Measurements from ENCODE around the gene ERMARD. TPM values are rescaled to one million over a fixed set of nuclear protein-coding genes. Genes with fewer than 3 reads are reported as not detected.

The ERMARD gene
- total and polyA plus RNA-seq, 2 experiments from 2014 or later: 20.9 to 21.2 TPM

DNA sequence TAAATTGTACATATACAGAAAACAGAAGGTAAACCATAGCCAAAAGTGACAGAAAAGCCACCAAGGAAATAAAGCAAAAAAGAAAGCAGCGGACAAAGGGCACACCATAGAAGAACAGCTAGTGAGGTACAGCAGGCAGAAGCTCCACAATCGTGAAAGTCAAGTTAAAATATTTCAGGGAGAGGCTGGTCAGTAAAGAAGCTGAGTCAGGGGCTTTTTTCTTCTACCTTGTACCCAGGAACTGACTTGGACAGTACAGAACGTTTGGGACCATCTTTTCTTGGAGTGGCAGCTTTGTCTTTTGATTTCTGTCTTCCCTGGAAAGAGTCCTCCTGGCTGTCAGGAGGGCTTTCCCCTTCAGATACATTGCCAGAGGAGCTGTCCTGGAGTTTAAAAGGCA, 41.4 kb upstream of the ERMARD start:
- Histone ChIP-seq H3K4me1 (ENCODE audit: low read depth) (peaks cover 7% of the 10 kb centered on the region), H3K4me3 (no peak overlapping the region), H3K27ac (no peak overlapping the region), H3K27me3 (no peaks in the 10 kb centered on the region), H3K36me3 (peaks cover 61% of the 10 kb centered on the region), H3K9me3 (ENCODE audit: low read depth) (no peaks in the 10 kb centered on the region)
- DNase-seq (ENCODE audit: low read depth in 1 of 2, low spot score in 1 of 2): no peak
- TF ChIP-seq, protein P1, sequence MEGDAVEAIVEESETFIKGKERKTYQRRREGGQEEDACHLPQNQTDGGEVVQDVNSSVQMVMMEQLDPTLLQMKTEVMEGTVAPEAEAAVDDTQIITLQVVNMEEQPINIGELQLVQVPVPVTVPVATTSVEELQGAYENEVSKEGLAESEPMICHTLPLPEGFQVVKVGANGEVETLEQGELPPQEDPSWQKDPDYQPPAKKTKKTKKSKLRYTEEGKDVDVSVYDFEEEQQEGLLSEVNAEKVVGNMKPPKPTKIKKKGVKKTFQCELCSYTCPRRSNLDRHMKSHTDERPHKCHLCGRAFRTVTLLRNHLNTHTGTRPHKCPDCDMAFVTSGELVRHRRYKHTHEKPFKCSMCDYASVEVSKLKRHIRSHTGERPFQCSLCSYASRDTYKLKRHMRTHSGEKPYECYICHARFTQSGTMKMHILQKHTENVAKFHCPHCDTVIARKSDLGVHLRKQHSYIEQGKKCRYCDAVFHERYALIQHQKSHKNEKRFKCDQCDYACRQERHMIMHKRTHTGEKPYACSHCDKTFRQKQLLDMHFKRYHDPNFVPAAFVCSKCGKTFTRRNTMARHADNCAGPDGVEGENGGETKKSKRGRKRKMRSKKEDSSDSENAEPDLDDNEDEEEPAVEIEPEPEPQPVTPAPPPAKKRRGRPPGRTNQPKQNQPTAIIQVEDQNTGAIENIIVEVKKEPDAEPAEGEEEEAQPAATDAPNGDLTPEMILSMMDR (IDR thresholded peaks at IDR 0.05; ENCODE audit: low read depth, low read length): no peak

DNA sequence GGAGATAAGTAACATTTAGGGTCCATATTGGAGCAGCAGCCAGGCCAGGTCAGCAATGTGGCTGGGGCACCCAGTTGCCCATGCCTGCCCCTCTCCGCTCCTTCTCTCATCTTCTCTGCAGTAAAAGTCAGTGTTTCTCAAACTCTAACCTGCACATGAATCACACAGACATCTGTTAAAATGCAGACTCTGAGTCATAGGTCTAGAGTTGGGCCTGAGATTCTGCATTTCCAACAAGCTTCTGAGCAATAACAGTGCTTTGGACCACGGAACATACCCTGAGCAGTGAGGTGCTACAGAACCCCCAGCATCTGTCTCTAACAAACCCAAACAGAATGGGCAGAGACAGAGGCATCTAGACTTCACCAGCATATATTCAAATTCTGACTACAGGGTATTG, 37.2 kb upstream of the ERMARD start:
- Histone ChIP-seq H3K4me3 (no peak overlapping the region), H3K27me3 (no peaks in the 10 kb centered on the region), H3K27ac (no peak overlapping the region), H3K4me1 (ENCODE audit: low read depth) (no peaks in the 10 kb centered on the region), H3K36me3 (peaks cover 75% of the 10 kb centered on the region), H3K9me3 (ENCODE audit: low read depth) (no peaks in the 10 kb centered on the region)
- DNase-seq (ENCODE audit: low read depth in 1 of 2, low spot score in 1 of 2): no peak
- TF ChIP-seq, protein P1 (IDR thresholded peaks at IDR 0.05; ENCODE audit: low read depth, low read length): no peak

DNA sequence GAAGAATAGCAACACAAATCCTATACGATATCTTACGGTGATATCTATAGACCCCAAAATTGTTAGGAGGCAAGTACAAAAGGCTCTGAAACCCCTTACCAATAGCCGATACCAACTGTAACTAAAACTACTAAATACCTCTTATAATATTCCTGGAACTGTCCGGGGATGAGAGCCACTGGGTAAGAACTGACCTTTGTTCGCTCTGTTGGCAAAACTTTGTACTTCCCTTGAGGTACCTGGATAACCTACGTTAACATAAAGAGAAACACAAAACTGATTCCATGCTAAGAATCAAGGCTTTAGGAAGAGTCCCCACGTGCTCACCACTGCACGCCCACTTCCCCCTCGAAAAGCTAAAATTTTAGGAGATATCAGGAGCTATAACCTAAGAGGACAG, 36.8 kb upstream of the ERMARD start:
- TF ChIP-seq, protein P1 (IDR thresholded peaks at IDR 0.05; ENCODE audit: low read depth, low read length): no peak
- no peak overlapping the region for H3K27ac ChIP-seq
- DNase-seq (ENCODE audit: low read depth in 1 of 2, low spot score in 1 of 2): no peak
- peaks cover 73% of the 10 kb centered on the region for H3K36me3 ChIP-seq
- no peaks in the 10 kb centered on the region for H3K27me3 ChIP-seq
- H3K4me3 ChIP-seq: no peak overlapping the region
- no peaks in the 10 kb centered on the region for H3K4me1 ChIP-seq (ENCODE audit: low read depth)
- no peaks in the 10 kb centered on the region for H3K9me3 ChIP-seq (ENCODE audit: low read depth)

DNA sequence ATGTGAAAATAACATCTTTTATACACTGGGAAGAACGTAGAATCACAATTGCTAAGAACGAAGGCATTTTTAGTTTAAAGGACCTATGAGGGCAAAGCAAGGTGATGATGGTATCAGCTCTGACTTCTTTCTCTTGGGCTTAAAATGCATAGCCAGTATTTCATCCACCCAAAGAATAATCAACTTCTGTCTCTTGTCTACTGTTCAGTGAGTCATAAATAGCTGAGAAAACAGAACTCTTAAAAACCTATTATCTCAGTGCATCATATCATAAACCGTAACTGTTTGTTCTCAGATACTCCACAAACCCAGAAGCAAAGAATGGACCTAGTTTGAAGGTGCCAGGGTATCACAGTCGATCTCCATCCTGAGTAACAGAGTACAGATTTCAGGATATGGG, 32.3 kb upstream of the ERMARD start:
- Histone ChIP-seq H3K36me3 (peaks cover 34% of the 10 kb centered on the region), H3K4me3 (no peak overlapping the region), H3K9me3 (ENCODE audit: low read depth) (no peaks in the 10 kb centered on the region), H3K27ac (no peak overlapping the region), H3K27me3 (no peaks in the 10 kb centered on the region), H3K4me1 (ENCODE audit: low read depth) (peaks cover 15% of the 10 kb centered on the region)
- TF ChIP-seq, protein P1 (IDR thresholded peaks at IDR 0.05; ENCODE audit: low read depth, low read length): no peak
- no peak for DNase-seq (ENCODE audit: low read depth in 1 of 2, low spot score in 1 of 2)

DNA sequence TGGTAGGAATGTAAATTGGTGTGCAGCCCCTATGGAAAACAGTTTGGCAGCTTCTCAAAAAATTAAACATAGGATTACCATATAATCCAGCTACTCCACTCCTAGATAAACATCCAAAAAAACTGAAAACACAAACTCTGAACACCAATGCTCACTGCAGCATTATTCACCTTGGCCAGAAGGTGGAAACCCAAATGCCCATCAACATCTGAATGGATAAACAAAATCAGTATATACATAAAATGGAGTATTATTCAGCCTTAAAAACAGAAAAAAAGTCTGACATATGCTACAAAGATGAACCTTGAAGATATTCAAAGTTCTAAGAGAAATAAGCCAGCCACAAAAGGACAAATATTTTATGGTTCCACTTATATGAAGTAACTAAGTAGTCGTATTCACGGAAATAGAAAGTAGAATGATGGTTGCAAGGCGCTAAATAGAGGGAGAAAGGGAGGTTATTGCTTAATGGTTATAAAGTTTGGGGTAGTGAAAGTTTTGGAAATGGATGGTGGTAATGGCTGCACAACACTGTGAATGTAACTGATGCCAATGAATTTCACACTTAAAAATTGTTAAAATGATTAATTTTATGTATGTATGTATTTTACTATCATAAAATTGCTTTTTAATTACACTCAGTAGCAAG, 31.1 kb upstream of the ERMARD start:
- peaks cover 24% of the 10 kb centered on the region for H3K36me3 ChIP-seq
- DNase-seq (ENCODE audit: low read depth in 1 of 2, low spot score in 1 of 2): no peak
- H3K4me3 ChIP-seq: no peak overlapping the region
- H3K9me3 ChIP-seq (ENCODE audit: low read depth): no peaks in the 10 kb centered on the region
- no peak overlapping the region for H3K27ac ChIP-seq
- TF ChIP-seq, protein P1 (IDR thresholded peaks at IDR 0.05; ENCODE audit: low read depth, low read length): no peak
- H3K27me3 ChIP-seq: no peaks in the 10 kb centered on the region
- H3K4me1 ChIP-seq (ENCODE audit: low read depth): peaks cover 15% of the 10 kb centered on the region
